PC-9 (cell line): ENCODE measurements around the gene CAMTA1. TPM values are rescaled to one million over a fixed set of nuclear protein-coding genes. Genes with fewer than 3 reads are reported as not detected.

Experiments
- BruUV-seq: library from RNA; stranded (reverse); fragments of 400-500 nt; replicated peaks from 2 replicates; lab custom pipeline; 2021; lab: Mats Ljungman, UMichigan
- CTCF ChIA-PET: fragments of 300-600 bp; sonication (Branson Sonifier 250); formaldehyde crosslinking; loops from one replicate; lab custom pipeline; 2022; ENCODE audit warnings: antibody characterized with exemption; lab: Charles Lee
- POLR2A ChIA-PET: fragments of 300-600 bp; sonication (Branson Sonifier 250); formaldehyde crosslinking; loops from one replicate; lab custom pipeline; 2022; ENCODE audit warnings: antibody characterized with exemption; ENCODE audit not compliant: unreplicated experiment; lab: Charles Lee
- DNase-seq, 2 experiments: peaks; one replicate each; pipeline versions ENCODE4 v3.0.0 to v3.0.0-alpha.2; 2015 to 2022; ENCODE audit warnings: mixed read lengths in 1 of 2
- H2AFZ ChIP-seq: fragments of 200-600 bp; sonication (generic); 2 replicates; pipeline ENCODE4 v1.8.1; 2017; ENCODE audit warnings: antibody characterized with exemption
- H3F3A ChIP-seq: fragments of 200-600 bp; sonication (generic); 2 replicates; pipeline ENCODE4 v1.8.1; 2017; ENCODE audit warnings: antibody characterized with exemption, mild to moderate bottlenecking, low read depth; ENCODE audit not compliant: insufficient read depth
- H3K27ac ChIP-seq: fragments of 200-600 bp; sonication (generic); 2 replicates; pipeline ENCODE4 v1.6.1; 2016; ENCODE audit warnings: mixed run types
- H3K27me3 ChIP-seq: fragments of 200-600 bp; sonication (generic); 2 replicates; pipeline ENCODE4 v1.6.1; 2016; ENCODE audit warnings: low read depth, mixed run types; ENCODE audit not compliant: insufficient read depth
- H3K36me3 ChIP-seq: fragments of 200-600 bp; sonication (generic); 2 replicates; pipeline ENCODE4 v1.6.1; 2016; ENCODE audit warnings: low read depth, mixed run types
- H3K4me1 ChIP-seq: fragments of 200-600 bp; sonication (generic); replicated peaks from 2 replicates; pipeline ENCODE4 v1.6.1; 2016; ENCODE audit warnings: mixed run types; ENCODE audit not compliant: insufficient read depth
- H3K4me2 ChIP-seq: fragments of 200-600 bp; sonication (generic); 2 replicates; pipeline ENCODE4 v1.6.1; 2017; ENCODE audit warnings: mixed run types
- H3K4me3 ChIP-seq: fragments of 200-600 bp; sonication (generic); 2 replicates; pipeline ENCODE4 v1.6.1; 2016; ENCODE audit warnings: mixed run types
- H3K79me2 ChIP-seq: fragments of 200-600 bp; sonication (generic); 2 replicates; pipeline ENCODE4 v1.6.1; 2017; ENCODE audit warnings: low read depth, mixed run types
- H3K9me2 ChIP-seq: fragments of 200-600 bp; sonication (generic); 2 replicates; pipeline ENCODE4 v1.8.1; 2017; ENCODE audit warnings: mild to moderate bottlenecking; ENCODE audit not compliant: insufficient read depth
- H3K9me3 ChIP-seq: fragments of 200-600 bp; sonication (generic); 2 replicates; pipeline ENCODE4 v1.8.1; 2016; ENCODE audit warnings: low read depth; ENCODE audit not compliant: insufficient read depth
- H4K20me1 ChIP-seq: fragments of 200-600 bp; sonication (generic); 2 replicates; pipeline ENCODE4 v1.8.1; 2017; ENCODE audit not compliant: insufficient read depth
- EZH2 ChIP-seq: fragments of 200-600 bp; sonication (generic); IDR thresholded peaks from 2 replicates; pipeline ENCODE4 v1.8.0; 2017; ENCODE audit warnings: antibody characterized with exemption, low read depth
- intact Hi-C: fragments of 100-400 bp; cut with micrococcal nuclease; formaldehyde crosslinking; loops from one replicate; pipeline ENCODE4 v1.10.0; 2022; ENCODE audit not compliant: unreplicated experiment
- total RNA-seq: library from RNA; stranded (reverse); gene quantifications from 2 replicates; pipeline ENCODE4 v1.2.3, GENCODE V29; 2021
- TF ChIP-seq, protein P1 (sequence below): fragments of 200-600 bp; sonication (generic); conservative IDR thresholded peaks from 2 replicates; pipeline ENCODE4 v1.6.1; 2017; ENCODE audit warnings: mixed run types, antibody characterized with exemption, mild to moderate bottlenecking, moderate library complexity

CAMTA1 gene
- total RNA-seq, 1 experiment from 2014 or later = 72.3 TPM

DNA sequence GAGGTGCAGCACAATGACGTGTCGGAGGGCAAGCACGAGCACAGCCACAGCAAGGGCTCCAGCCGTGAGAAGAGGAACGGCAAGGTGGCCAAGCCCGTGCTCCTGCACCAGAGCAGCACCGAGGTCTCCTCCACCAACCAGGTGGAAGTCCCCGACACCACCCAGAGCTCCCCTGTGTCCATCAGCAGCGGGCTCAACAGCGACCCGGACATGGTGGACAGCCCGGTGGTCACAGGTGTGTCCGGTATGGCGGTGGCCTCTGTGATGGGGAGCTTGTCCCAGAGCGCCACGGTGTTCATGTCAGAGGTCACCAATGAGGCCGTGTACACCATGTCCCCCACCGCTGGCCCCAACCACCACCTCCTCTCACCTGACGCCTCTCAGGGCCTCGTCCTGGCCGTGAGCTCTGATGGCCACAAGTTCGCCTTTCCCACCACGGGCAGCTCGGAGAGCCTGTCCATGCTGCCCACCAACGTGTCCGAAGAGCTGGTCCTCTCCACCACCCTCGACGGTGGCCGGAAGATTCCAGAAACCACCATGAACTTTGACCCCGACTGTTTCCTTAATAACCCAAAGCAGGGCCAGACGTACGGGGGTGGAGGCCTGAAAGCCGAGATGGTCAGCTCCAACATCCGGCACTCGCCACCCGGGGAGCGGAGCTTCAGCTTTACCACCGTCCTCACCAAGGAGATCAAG is 878.3 kb downstream of the CAMTA1 start:
- intact Hi-C loops = loop anchor here (10.0 kb wide), 1 partner anchor 1191 kb away; no protein-coding TSS in a partner anchor
- peaks cover 36% of the 10 kb centered on the region for H3K27me3 ChIP-seq
- no peak overlapping the region for H3K27ac ChIP-seq
- H3F3A ChIP-seq = no peaks in the 10 kb centered on the region
- TF ChIP-seq, protein P1, sequence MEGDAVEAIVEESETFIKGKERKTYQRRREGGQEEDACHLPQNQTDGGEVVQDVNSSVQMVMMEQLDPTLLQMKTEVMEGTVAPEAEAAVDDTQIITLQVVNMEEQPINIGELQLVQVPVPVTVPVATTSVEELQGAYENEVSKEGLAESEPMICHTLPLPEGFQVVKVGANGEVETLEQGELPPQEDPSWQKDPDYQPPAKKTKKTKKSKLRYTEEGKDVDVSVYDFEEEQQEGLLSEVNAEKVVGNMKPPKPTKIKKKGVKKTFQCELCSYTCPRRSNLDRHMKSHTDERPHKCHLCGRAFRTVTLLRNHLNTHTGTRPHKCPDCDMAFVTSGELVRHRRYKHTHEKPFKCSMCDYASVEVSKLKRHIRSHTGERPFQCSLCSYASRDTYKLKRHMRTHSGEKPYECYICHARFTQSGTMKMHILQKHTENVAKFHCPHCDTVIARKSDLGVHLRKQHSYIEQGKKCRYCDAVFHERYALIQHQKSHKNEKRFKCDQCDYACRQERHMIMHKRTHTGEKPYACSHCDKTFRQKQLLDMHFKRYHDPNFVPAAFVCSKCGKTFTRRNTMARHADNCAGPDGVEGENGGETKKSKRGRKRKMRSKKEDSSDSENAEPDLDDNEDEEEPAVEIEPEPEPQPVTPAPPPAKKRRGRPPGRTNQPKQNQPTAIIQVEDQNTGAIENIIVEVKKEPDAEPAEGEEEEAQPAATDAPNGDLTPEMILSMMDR = no peak
- TF ChIP-seq EZH2 = no peak
- DNase-seq = no peak
- CTCF ChIA-PET = no interaction called here
- POLR2A ChIA-PET = interaction anchor here (0.6 kb wide), 2 partner anchors 136 to 1495 kb away, joined by 8 to 19 read pairs; no protein-coding TSS in a partner anchor
- H3K4me1 ChIP-seq = no peaks in the 10 kb centered on the region
- no peaks in the 10 kb centered on the region for H4K20me1 ChIP-seq
- no peak overlapping the region for H3K4me2 ChIP-seq
- no peaks in the 10 kb centered on the region for H3K79me2 ChIP-seq
- H3K9me3 ChIP-seq = no peaks in the 10 kb centered on the region
- no peak overlapping the region for H2AFZ ChIP-seq
- H3K9me2 ChIP-seq = no peaks in the 10 kb centered on the region
- H3K36me3 ChIP-seq = no peaks in the 10 kb centered on the region
- BruUV-seq = no TSS peak
- H3K4me3 ChIP-seq = no peak overlapping the region

DNA sequence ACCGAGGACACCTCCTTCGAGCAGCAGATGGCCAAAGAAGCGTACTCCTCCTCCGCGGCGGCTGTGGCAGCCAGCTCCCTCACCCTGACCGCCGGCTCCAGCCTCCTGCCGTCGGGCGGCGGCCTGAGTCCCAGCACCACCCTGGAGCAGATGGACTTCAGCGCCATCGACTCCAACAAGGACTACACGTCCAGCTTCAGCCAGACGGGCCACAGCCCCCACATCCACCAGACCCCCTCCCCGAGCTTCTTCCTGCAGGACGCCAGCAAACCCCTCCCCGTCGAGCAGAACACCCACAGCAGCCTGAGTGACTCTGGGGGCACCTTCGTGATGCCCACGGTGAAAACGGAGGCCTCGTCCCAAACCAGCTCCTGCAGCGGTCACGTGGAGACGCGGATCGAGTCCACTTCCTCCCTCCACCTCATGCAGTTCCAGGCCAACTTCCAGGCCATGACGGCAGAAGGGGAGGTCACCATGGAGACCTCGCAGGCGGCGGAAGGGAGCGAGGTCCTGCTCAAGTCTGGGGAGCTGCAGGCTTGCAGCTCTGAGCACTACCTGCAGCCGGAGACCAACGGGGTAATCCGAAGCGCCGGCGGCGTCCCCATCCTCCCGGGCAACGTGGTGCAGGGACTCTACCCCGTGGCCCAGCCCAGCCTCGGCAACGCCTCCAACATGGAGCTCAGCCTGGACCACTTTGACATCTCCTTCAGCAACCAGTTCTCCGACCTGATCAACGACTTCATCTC is 879.1 kb downstream of the CAMTA1 start:
- Histone ChIP-seq H3K4me3 (no peak overlapping the region), H3F3A (no peaks in the 10 kb centered on the region), H3K79me2 (no peaks in the 10 kb centered on the region), H4K20me1 (no peaks in the 10 kb centered on the region), H3K4me2 (no peak overlapping the region), H2AFZ (no peak overlapping the region), H3K9me3 (no peaks in the 10 kb centered on the region), H3K4me1 (no peaks in the 10 kb centered on the region), H3K36me3 (no peaks in the 10 kb centered on the region), H3K9me2 (no peaks in the 10 kb centered on the region), H3K27ac (no peak overlapping the region), H3K27me3 (peaks cover 31% of the 10 kb centered on the region)
- no peak for TF ChIP-seq EZH2
- TF ChIP-seq, protein P1 = no peak
- intact Hi-C loops = loop anchor here (10.0 kb wide), 1 partner anchor 1190 kb away; no protein-coding TSS in a partner anchor
- POLR2A ChIA-PET = interaction anchor here (0.6 kb wide), 1 partner anchor 135 kb away, joined by 19 read pairs; no protein-coding TSS in a partner anchor
- no TSS peak for BruUV-seq
- CTCF ChIA-PET = no interaction called here
- DNase-seq = no peak

DNA sequence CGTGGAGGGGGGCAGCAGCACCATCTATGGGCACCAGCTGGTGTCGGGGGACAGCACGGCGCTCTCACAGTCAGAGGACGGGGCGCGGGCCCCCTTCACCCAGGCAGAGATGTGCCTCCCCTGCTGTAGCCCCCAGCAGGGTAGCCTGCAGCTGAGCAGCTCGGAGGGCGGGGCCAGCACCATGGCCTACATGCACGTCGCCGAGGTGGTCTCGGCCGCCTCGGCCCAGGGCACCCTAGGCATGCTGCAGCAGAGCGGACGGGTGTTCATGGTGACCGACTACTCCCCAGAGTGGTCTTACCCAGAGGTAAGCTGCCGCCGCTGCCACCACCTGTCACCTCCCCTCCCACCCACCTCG is 879.6 kb downstream of the CAMTA1 start:
- Histone ChIP-seq H3K36me3 (no peaks in the 10 kb centered on the region), H3K79me2 (no peaks in the 10 kb centered on the region), H4K20me1 (no peaks in the 10 kb centered on the region), H2AFZ (no peak overlapping the region), H3K4me1 (no peaks in the 10 kb centered on the region), H3K9me3 (no peaks in the 10 kb centered on the region), H3K4me2 (no peak overlapping the region), H3K9me2 (no peaks in the 10 kb centered on the region), H3K4me3 (no peak overlapping the region), H3K27me3 (peaks cover 27% of the 10 kb centered on the region), H3F3A (no peaks in the 10 kb centered on the region), H3K27ac (no peak overlapping the region)
- ChIA-PET CTCF (no interaction called here), POLR2A (no interaction called here)
- BruUV-seq = no TSS peak
- intact Hi-C loops = loop anchor here (5.0 to 10.0 kb wide), 2 partner anchors 297 to 1190 kb away; partner anchors contain the start of gene PARK7
- no peak for DNase-seq
- no peak for TF ChIP-seq EZH2
- TF ChIP-seq, protein P1 = no peak
